Loucy (cell line): Measurements from ENCODE around the gene CCNH.

Source experiments
- EZH2phosphoT487 ChIP-seq: fragments of 200-600 bp; IDR thresholded peaks from 2 replicates; pipeline ENCODE4 v1.6.1; 2018; ENCODE audit warnings: antibody characterized with exemption, mild to moderate bottlenecking, moderate library complexity, borderline replicate concordance
- TF ChIP-seq, protein P1 (sequence below): fragments of 200-600 bp; sonication (generic); conservative IDR thresholded peaks from 2 replicates; pipeline ENCODE4 v1.5.1; 2014; ENCODE audit warnings: mild to moderate bottlenecking, antibody characterized with exemption, low read length

DNA sequence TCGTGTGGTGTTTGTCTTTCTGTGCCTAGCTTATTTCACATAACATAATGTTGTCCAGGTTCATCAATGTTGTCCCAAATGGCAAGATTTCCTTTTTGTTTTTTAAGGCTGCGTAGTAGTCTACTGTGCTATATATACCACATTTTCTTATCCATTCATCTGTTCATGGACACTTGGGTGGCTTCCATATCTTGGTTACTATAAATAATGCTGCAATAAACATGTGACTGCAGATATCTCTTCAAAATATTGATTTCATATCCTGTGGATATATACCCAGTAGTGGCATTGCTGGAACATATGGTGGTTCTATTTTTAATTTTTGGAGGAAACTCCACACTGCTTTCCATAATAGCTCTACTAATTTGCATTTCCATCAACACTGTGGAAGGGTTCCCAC is 25.5 kb upstream of the CCNH start:
- TF ChIP-seq EZH2phosphoT487: no peak
- TF ChIP-seq, protein P1, sequence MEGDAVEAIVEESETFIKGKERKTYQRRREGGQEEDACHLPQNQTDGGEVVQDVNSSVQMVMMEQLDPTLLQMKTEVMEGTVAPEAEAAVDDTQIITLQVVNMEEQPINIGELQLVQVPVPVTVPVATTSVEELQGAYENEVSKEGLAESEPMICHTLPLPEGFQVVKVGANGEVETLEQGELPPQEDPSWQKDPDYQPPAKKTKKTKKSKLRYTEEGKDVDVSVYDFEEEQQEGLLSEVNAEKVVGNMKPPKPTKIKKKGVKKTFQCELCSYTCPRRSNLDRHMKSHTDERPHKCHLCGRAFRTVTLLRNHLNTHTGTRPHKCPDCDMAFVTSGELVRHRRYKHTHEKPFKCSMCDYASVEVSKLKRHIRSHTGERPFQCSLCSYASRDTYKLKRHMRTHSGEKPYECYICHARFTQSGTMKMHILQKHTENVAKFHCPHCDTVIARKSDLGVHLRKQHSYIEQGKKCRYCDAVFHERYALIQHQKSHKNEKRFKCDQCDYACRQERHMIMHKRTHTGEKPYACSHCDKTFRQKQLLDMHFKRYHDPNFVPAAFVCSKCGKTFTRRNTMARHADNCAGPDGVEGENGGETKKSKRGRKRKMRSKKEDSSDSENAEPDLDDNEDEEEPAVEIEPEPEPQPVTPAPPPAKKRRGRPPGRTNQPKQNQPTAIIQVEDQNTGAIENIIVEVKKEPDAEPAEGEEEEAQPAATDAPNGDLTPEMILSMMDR: no peak
